Measurements from ENCODE around the gene PPP1R3C.

PPP1R3C gene

GRCh38 chr10:91601212-91601611 is 31.7 kb downstream of the PPP1R3C start:
- DNase-seq (ENCODE audit: low spot score): no peak

GRCh38 chr10:91598211-91598977 is 34.5 kb downstream of the PPP1R3C start:
- DNase-seq (ENCODE audit: low spot score): peak; percentile 86

- DNase-seq (ENCODE audit: low spot score): peak; percentile 50
Measured at GRCh38 chr10:91597197-91597881, 35.5 kb downstream of the PPP1R3C start.

GRCh38 chr10:91596825-91597196 is 36.1 kb downstream of the PPP1R3C start:
- peak; percentile 51 for DNase-seq (ENCODE audit: low spot score)

- DNase-seq (ENCODE audit: low spot score): no peak
Measured at GRCh38 chr10:91593834-91594233, 39.0 kb downstream of the PPP1R3C start.

- DNase-seq (ENCODE audit: low spot score): no peak
Measured at GRCh38 chr10:91593366-91593765, 39.5 kb downstream of the PPP1R3C start.

- no peak for DNase-seq (ENCODE audit: low spot score)
Measured at GRCh38 chr10:91592266-91592975, 40.5 kb downstream of the PPP1R3C start.

- no peak for DNase-seq (ENCODE audit: low spot score)
Measured at GRCh38 chr10:91591797-91592174, 41.1 kb downstream of the PPP1R3C start.

- DNase-seq (ENCODE audit: low spot score): peak; percentile 69
Measured at GRCh38 chr10:91590904-91591796, 41.7 kb downstream of the PPP1R3C start.

- peak; percentile 71 for DNase-seq (ENCODE audit: low spot score)
Measured at GRCh38 chr10:91590142-91590903, 42.5 kb downstream of the PPP1R3C start.

- no peak for DNase-seq (ENCODE audit: low spot score)
Measured at GRCh38 chr10:91589658-91590035, 43.2 kb downstream of the PPP1R3C start.

- DNase-seq (ENCODE audit: low spot score): no peak
Measured at GRCh38 chr10:91589015-91589657, 43.7 kb downstream of the PPP1R3C start.

GRCh38 chr10:91587710-91588638 is 44.9 kb downstream of the PPP1R3C start:
- peak; percentile 46 for DNase-seq (ENCODE audit: low spot score)

GRCh38 chr10:91582153-91582554 is 50.7 kb downstream of the PPP1R3C start:
- no peak for DNase-seq (ENCODE audit: low spot score)

- no peak for DNase-seq (ENCODE audit: low spot score)
Measured at GRCh38 chr10:91579329-91579985, 53.4 kb downstream of the PPP1R3C start.

Data from kidney tubule cell (primary cell).